Stimulated activated naive CD8-positive, alpha-beta T cell treated with anti-CD3 and anti-CD28 coated beads, Interleukin-15, amount 100 ng/mL, for 72 hours (primary cell): Measurements from ENCODE around the gene DMD.

Experiments
- ATAC-seq: fragments of 150-1000 bp; cut with Tn5 transposase; 2 replicates; pipeline ENCODE4 v1.10.0; 2021; ENCODE audit warnings: mild to moderate bottlenecking, moderate library complexity
- DNase-seq, 2 donors: peaks; one replicate each; pipeline ENCODE4 v3.0.0; 2021 to 2022
- H3K27ac Mint-ChIP-seq, 2 donors: one replicate each; pipeline ENCODE4 v1.8.0; 2022; ENCODE audit warnings: mild to moderate bottlenecking in 2 of 2, mixed read lengths in 2 of 2, moderate library complexity in 2 of 2
- H3K27me3 Mint-ChIP-seq: one replicate; pipeline ENCODE4 v1.8.0; 2022; ENCODE audit warnings: mixed read lengths
- H3K4me1 Mint-ChIP-seq: one replicate; pipeline ENCODE4 v1.8.0; 2022; ENCODE audit warnings: mild to moderate bottlenecking, mixed read lengths
- H3K4me3 Mint-ChIP-seq, 2 donors: one replicate each; pipeline ENCODE4 v1.8.0; 2022; ENCODE audit warnings: mild to moderate bottlenecking in 2 of 2, mixed read lengths in 2 of 2, moderate library complexity in 1 of 2
- H3K9me3 Mint-ChIP-seq, 2 donors: one replicate each; pipeline ENCODE4 v1.8.0; 2022; ENCODE audit warnings: mixed read lengths in 2 of 2

DMD gene

DNA sequence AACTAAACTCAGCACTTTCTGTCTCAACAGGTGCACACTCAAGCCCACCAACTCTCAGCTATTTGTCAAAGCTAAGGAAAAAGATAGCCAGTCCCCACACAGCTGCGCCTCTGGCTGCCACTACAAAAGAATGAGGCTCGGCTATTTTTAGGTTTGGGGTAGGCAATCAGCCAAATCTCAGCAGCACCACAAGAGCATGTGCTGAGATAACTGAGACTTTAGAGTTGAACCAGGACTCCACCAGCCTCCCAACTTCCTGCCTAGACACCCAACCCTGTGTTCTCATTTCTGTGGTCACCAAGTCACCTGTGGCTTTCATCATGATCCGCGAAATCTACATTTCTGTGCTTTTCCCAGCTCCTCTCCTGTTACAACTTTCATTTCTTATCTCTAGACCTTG is 28.0 kb downstream of the DMD start:
- no peak overlapping the region for H3K27ac Mint-ChIP-seq

DNA sequence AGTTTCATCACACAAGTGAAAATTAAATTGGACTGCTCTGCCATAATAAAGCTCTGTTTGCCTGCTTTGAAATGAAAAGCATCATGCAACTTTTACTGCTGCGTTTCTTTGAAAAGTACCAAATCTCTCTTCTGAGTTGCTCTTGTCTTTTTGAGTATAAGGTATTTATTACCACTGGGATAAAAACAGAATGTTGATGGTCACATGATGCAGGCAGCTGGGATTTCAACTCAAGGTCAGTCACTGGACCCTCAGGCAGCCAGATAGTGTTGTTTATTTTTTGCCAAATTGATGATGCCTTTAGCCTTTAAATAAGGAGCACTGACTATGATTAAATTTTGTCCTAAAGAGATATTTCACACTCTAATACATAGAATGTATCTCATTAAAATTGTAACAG is 32.7 kb downstream of the DMD start:
- H3K4me3 Mint-ChIP-seq: no peak overlapping the region
- DNase-seq (no peak), ATAC-seq (no peak)
- no peaks in the 10 kb centered on the region for H3K27me3 Mint-ChIP-seq
- no peaks in the 10 kb centered on the region for H3K4me1 Mint-ChIP-seq
- no peak overlapping the region for H3K27ac Mint-ChIP-seq
- no peaks in the 10 kb centered on the region for H3K9me3 Mint-ChIP-seq

More for the DNA sequence above, 28.0 kb downstream of the DMD start:
- H3K9me3 Mint-ChIP-seq: no peaks in the 10 kb centered on the region
- H3K4me3 Mint-ChIP-seq: no peak overlapping the region
- H3K4me1 Mint-ChIP-seq: no peaks in the 10 kb centered on the region
- ATAC-seq (no peak), DNase-seq (no peak)
- no peaks in the 10 kb centered on the region for H3K27me3 Mint-ChIP-seq

DNA sequence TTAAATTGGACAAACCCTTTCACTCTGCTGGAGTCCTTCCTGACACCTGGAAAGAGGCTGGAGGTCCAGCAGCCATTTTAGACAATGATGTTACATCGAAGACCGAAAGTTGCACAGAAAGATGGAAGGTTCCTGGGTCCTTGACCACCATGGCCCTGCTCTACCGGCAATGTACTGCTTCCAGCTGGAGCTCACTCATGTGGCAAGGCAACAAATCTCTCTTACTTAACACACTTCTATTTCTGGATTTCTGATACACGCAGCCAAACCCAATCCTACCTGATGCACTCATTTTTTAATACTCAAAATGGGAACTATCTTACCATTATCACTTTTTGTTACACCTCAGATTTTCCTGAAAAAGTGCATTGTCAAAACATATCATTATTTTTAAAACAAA is 33.1 kb downstream of the DMD start:
- no peaks in the 10 kb centered on the region for H3K9me3 Mint-ChIP-seq

DNA sequence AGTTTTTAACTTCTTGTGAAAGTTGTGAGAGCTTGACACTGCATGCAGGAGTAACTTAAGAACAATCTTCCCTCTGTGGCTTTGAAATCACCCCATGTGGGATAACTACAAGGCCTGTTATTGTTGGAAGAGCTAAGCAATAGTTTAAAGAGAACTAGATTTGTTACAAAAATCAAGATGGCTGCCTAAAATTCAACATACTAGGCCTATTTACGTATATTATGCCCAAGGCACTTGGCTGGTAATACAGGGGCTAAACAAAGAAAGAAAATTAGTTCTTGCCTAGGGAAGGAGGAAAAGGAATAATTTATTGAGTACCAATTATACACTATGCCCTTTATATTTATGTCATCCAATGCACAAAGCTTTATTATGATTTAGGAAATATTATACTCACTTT is 36.1 kb downstream of the DMD start:
- no peaks in the 10 kb centered on the region for H3K27me3 Mint-ChIP-seq
- no peaks in the 10 kb centered on the region for H3K9me3 Mint-ChIP-seq
- H3K4me1 Mint-ChIP-seq: no peaks in the 10 kb centered on the region
- DNase-seq (no peak), ATAC-seq (no peak)
- H3K27ac Mint-ChIP-seq: no peak overlapping the region
- H3K4me3 Mint-ChIP-seq: no peak overlapping the region

More for the DNA sequence above, 33.1 kb downstream of the DMD start:
- Mint-ChIP-seq H3K27ac (no peak overlapping the region), H3K4me3 (no peak overlapping the region), H3K27me3 (no peaks in the 10 kb centered on the region), H3K4me1 (no peaks in the 10 kb centered on the region)
- ATAC-seq: no peak
- no peak for DNase-seq

DNA sequence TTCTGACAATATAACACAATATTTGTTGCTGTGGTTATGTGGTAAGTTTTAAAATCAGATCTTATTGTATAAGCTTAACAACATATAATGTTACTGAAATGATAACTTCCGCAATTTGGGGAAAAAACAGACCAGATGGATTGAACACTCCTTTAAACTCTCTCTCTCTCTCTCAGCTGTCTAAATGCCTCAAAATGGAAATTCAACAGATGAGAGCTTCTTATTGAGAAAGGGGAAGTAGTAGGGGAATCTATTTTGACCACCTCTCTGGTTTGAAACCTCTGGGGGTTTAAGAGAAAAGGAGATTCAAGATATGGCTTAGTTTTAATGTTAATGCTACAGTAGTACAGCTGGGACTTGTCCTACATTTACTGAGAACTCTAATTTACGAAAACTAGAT is 40.3 kb downstream of the DMD start:
- H3K4me3 Mint-ChIP-seq: no peak overlapping the region
- ATAC-seq: no peak
- DNase-seq: no peak
- no peaks in the 10 kb centered on the region for H3K27me3 Mint-ChIP-seq
- H3K4me1 Mint-ChIP-seq: no peaks in the 10 kb centered on the region
- H3K9me3 Mint-ChIP-seq: no peaks in the 10 kb centered on the region
- no peak overlapping the region for H3K27ac Mint-ChIP-seq

DNA sequence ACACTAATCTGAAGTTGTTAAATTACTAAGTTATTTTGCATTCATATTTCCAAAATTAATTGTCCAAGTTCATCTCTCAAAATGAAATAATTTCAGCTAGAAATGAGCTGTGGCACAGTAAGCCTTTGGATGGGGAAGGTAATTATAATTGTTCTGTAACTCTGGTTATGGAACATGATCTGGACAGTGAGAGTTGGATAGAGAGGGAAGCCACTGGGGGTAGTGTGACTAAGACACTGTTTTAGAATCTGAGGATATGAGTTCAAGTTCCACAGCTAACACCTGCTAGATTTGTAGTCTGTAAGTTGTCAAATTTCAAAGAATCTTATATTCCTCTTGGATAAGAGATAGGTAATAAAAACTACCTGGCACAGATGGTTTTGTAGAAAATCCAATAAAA is 49.5 kb downstream of the DMD start:
- no peaks in the 10 kb centered on the region for H3K27me3 Mint-ChIP-seq

DNA sequence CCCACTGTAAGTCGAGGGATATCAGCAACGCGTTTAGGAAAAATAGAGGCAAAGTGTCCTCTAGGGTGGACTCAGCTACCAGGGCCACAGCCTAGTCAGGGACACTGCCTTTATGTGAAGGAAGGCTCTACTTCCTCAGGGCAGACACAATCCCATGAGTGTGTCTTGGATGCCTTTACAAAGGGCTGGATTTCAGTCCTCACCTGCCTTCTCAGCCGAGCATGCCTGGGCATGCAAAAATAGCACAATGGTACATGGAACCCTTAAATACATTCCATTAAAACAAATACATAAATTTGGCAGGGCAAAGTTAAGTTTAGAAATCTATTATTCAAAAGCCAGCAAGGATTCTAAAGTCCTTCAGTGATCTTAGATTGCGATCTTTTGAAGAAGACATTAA is 51.1 kb downstream of the DMD start:
- ATAC-seq: no peak
- no peak overlapping the region for H3K27ac Mint-ChIP-seq
- no peaks in the 10 kb centered on the region for H3K4me1 Mint-ChIP-seq
- H3K9me3 Mint-ChIP-seq: no peaks in the 10 kb centered on the region
- DNase-seq: no peak
- no peak overlapping the region for H3K4me3 Mint-ChIP-seq
- no peaks in the 10 kb centered on the region for H3K27me3 Mint-ChIP-seq

More for the DNA sequence above, 49.5 kb downstream of the DMD start:
- no peak overlapping the region for H3K4me3 Mint-ChIP-seq
- no peak for ATAC-seq
- H3K4me1 Mint-ChIP-seq: no peaks in the 10 kb centered on the region
- H3K27ac Mint-ChIP-seq: no peak overlapping the region
- no peak for DNase-seq
- H3K9me3 Mint-ChIP-seq: no peaks in the 10 kb centered on the region

DNA sequence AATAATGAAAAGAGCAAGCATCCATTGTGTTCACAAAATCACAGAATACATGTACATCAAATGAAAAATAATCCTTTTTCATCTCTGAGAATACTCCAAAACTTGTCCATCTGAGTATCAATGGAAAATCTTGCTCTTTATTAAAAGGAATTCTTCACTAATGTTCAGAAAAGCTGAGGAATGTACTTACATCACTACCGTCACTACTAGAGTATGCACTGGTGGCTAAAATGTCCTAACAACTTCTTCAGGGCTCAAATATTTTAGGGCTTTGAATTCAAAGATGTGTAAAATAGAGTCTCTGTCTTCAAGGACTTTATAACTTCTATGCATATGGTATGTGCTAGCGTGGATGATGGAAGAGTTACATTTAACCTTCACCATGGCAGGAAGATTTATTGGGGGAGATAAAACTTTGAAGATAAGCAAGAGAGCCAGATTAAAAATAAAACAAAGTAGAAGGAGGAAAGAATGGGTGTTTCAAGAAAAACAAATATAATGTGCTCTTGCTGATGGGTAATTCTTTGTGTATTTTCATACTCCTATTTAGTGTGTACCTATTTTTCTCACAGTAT is 55.1 kb downstream of the DMD start:
- Mint-ChIP-seq H3K27ac (no peak overlapping the region), H3K9me3 (no peaks in the 10 kb centered on the region), H3K4me1 (no peaks in the 10 kb centered on the region), H3K4me3 (no peak overlapping the region), H3K27me3 (no peaks in the 10 kb centered on the region)
- DNase-seq (no peak), ATAC-seq (no peak)

DNA sequence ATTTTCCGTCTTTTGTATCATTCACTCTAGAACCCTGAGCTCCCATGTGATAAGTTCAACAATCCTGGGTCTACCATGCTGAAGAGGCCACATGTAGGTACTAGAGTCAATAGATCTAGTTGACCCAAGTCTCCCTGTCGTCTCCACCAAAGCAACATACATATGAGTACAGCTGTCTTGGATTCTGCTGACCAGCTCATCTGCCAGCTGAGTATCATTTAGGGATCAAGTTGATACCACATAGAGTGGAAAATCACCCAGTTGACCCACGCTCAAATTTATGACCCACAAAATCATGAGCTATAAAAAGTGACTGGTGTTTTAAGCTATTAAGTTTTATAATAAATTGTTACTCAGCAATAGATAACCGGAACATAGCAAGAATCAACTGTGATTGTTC is 61.8 kb downstream of the DMD start:
- no peak overlapping the region for H3K4me3 Mint-ChIP-seq
- no peaks in the 10 kb centered on the region for H3K27me3 Mint-ChIP-seq
- no peaks in the 10 kb centered on the region for H3K4me1 Mint-ChIP-seq
- H3K9me3 Mint-ChIP-seq: no peaks in the 10 kb centered on the region
- DNase-seq (no peak), ATAC-seq (no peak)
- H3K27ac Mint-ChIP-seq: no peak overlapping the region

DNA sequence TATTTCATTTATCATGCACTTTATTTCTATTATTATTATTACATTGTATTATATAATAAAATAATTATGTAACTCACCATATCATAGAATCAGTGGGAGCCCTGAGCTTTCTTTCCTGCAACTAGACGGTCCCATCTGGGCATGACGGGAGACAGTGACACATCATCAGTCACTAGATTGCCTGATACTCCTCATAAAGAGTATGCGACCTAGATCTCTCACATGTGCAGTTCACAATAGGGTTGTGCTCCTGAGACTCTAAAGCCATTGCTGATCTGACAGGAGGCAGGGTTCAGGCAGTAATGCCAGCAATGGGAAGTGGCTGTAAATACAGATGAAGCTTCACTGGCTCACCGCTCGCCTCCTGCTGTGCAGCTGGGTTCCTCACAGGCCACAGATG is 62.3 kb downstream of the DMD start:
- no peaks in the 10 kb centered on the region for H3K9me3 Mint-ChIP-seq
- no peaks in the 10 kb centered on the region for H3K27me3 Mint-ChIP-seq
- H3K27ac Mint-ChIP-seq: no peak overlapping the region
- no peaks in the 10 kb centered on the region for H3K4me1 Mint-ChIP-seq
- H3K4me3 Mint-ChIP-seq: no peak overlapping the region
- DNase-seq (no peak), ATAC-seq (no peak)

DNA sequence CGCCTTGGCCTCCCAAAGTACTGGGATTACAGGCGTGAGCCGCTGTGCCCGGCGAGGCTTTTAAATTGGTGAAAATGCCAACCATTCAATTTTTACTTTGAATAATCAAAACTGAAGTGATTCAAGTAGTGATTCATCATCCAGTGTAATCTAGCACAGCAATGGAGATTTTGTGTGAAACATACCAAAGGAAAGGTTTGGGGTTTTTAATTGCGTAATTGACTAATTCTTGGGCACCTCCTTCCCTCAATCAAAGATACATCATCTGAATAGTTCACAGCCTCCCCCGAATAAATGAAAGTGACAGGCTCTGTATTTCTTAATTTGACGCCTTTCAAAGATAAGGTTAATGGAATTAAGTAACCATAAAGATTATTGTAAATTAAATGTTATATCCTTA is 69.0 kb downstream of the DMD start:
- Mint-ChIP-seq H3K9me3 (peaks cover 0 to 7% of the 10 kb centered on the region in 2 donors), H3K27ac (no peak overlapping the region), H3K4me3 (no peak overlapping the region), H3K27me3 (no peaks in the 10 kb centered on the region), H3K4me1 (no peaks in the 10 kb centered on the region)
- ATAC-seq: no peak
- no peak for DNase-seq

DNA sequence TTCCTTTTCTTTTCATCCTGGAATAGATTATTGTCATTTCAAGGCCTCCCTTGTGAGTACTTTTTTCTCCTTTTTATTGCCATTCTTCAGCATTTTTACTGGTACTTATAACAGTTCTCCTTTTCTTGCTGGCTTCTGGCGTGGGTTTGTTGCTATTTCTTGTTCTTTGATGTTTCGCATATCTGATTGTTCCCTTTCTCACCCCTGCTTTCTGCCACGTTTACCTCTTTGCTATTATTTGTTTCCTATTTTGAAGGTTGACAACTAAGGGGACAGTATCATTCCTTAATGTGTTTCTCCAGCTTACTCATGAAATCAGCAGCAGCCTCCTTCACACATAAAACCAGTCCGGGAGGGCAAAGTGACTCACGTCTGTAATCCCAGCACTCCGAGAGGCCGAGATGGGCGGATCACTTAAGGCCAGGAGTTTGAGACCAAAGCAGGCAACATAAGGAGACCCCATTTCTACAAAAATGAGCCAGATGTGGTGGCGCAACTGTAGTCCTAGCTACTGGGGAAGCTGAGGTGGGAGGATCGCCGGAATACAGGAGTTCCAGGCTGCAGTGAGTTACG is 72.6 kb downstream of the DMD start:
- H3K4me3 Mint-ChIP-seq: no peak overlapping the region
- H3K4me1 Mint-ChIP-seq: no peaks in the 10 kb centered on the region
- DNase-seq: no peak
- peaks cover 0 to 7% of the 10 kb centered on the region in 2 donors for H3K9me3 Mint-ChIP-seq
- no peak overlapping the region for H3K27ac Mint-ChIP-seq
- no peak for ATAC-seq
- no peaks in the 10 kb centered on the region for H3K27me3 Mint-ChIP-seq

DNA sequence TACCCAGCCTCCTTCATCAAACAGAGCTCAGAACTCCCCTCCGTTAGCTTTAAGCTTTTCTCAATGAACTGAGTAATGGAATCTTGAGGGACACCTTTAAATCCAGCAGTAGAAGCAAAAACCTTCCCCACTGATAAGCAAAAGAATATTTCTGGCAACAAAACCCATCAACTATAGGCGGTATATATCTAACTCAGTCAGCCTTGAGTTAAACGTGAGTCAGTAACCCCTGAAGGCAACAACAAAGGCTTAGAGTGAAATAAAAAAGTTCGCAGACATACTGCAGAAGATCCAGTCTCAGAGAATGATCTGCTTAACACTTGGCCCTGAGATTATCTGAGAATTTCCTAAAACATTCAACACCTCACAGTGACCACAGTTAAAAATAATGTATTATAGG is 77.2 kb downstream of the DMD start:
- H3K9me3 Mint-ChIP-seq: peaks cover 0 to 7% of the 10 kb centered on the region in 2 donors
- DNase-seq: no peak
- ATAC-seq: no peak
- H3K4me1 Mint-ChIP-seq: no peaks in the 10 kb centered on the region
- no peak overlapping the region for H3K4me3 Mint-ChIP-seq
- no peaks in the 10 kb centered on the region for H3K27me3 Mint-ChIP-seq
- H3K27ac Mint-ChIP-seq: no peak overlapping the region

DNA sequence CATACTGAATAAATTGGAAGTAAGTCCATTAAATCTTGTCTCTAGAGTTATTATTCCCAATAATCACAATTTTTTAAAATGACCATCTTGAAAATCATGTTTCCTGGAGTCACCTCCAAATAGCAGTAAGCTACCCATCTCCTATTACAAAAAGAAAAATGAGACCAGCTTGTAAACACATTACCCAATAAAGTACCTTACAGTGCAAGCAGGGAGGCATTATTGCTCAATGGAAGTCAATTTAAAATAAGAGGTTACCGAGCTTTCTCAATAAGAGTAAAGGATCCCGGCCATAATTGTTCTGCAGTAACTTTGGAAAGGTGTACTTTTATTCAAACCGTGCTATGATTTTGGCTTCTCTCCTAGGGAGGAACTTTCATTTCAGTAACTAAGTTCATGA is 78.0 kb downstream of the DMD start:
- no peak overlapping the region for H3K4me3 Mint-ChIP-seq
- H3K9me3 Mint-ChIP-seq: no peaks in the 10 kb centered on the region

DNA sequence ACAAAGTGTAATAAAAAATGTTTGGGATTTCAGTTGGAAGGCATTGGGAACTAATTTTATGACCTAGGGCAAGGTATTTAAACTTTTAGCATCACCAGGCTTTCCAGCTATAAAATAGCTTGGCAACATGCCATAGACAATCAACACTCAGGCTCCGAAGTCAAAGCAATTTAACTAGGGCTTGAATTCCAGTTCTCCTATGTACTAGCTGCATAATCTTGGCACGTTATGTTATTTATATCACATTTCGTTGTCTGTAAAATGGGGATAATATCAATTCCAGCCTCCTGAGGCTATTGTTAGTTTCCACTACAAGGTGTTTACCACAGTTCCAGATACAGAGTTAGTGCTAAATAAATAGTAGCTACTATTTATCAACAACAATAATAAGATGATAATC is 78.8 kb downstream of the DMD start:
- Mint-ChIP-seq H3K4me3 (no peak overlapping the region), H3K27ac (no peak overlapping the region), H3K9me3 (no peaks in the 10 kb centered on the region), H3K27me3 (no peaks in the 10 kb centered on the region), H3K4me1 (no peaks in the 10 kb centered on the region)
- no peak for DNase-seq
- ATAC-seq: no peak

More for the DNA sequence above, 78.0 kb downstream of the DMD start:
- no peak for DNase-seq
- Mint-ChIP-seq H3K27me3 (no peaks in the 10 kb centered on the region), H3K4me1 (no peaks in the 10 kb centered on the region), H3K27ac (no peak overlapping the region)
- no peak for ATAC-seq

DNA sequence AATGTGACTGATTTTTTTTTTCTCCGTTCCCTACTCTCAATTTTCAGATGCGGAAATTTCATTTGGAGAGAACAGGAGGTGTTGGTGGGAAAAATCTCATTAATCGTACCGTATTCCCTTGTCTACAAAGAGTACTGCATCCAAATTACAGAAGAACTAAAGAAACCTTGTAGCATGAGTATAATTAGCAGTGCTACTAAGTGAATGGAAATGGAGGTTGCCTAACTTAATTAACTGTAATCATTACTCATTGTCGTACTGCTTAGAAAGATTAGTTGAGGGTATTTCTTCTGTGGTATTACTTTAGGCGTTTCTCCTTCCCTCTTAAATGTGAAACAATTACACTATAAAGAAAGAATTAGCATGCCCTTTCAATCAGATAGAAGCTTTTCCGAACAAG is 81.7 kb downstream of the DMD start:
- Mint-ChIP-seq H3K4me1 (no peaks in the 10 kb centered on the region), H3K9me3 (no peaks in the 10 kb centered on the region), H3K4me3 (no peak overlapping the region), H3K27ac (no peak overlapping the region), H3K27me3 (no peaks in the 10 kb centered on the region)
- DNase-seq (no peak), ATAC-seq (no peak)
